Mesothelial cell of epicardium (in vitro differentiated cells): ENCODE measurements around the gene COPS7A. TPM values are rescaled to one million over a fixed set of nuclear protein-coding genes. Genes with fewer than 3 reads are reported as not detected.

Experiments used
- DNase-seq, 2 experiments: peaks; one replicate each; pipeline ENCODE4 v3.0.0; 2021; ENCODE audit warnings: low spot score in 2 of 2; ENCODE audit not compliant: unreplicated experiment in 2 of 2
- H3K27ac Mint-ChIP-seq: 2 replicates; pipeline ENCODE4 v1.8.0; 2021; ENCODE audit warnings: mixed read lengths
- H3K27me3 Mint-ChIP-seq: 2 replicates; pipeline ENCODE4 v1.8.0; 2021; ENCODE audit warnings: low read depth, mixed read lengths
- H3K36me3 Mint-ChIP-seq: 2 replicates; pipeline ENCODE4 v1.8.0; 2021; ENCODE audit warnings: mixed read lengths
- H3K4me1 Mint-ChIP-seq: 2 replicates; pipeline ENCODE4 v1.8.0; 2021; ENCODE audit warnings: mixed read lengths
- H3K4me3 Mint-ChIP-seq: 2 replicates; pipeline ENCODE4 v1.8.0; 2021; ENCODE audit warnings: mild to moderate bottlenecking, moderate library complexity, mixed read lengths
- H3K9me3 Mint-ChIP-seq: 2 replicates; pipeline ENCODE4 v1.8.0; 2021; ENCODE audit warnings: mixed read lengths
- total RNA-seq: library from RNA; stranded (reverse); gene quantifications from 3 replicates; pipeline ENCODE4 v1.2.1, GENCODE V29; 2021
- TF ChIP-seq, protein P1 (sequence below): fragments of 200-600 bp; sonication (generic); IDR thresholded peaks from one replicate; pipeline ENCODE4 v1.5.0; 2021; ENCODE audit warnings: antibody characterized with exemption; ENCODE audit not compliant: unreplicated experiment

The COPS7A gene
- total RNA-seq, 1 donor from 2014 or later, result 37.6 TPM

- DNase-seq, result no peak
- H3K9me3 Mint-ChIP-seq, result peaks cover 3% of the 10 kb centered on the region
- H3K36me3 Mint-ChIP-seq, result no peaks in the 10 kb centered on the region
- TF ChIP-seq, protein P1, sequence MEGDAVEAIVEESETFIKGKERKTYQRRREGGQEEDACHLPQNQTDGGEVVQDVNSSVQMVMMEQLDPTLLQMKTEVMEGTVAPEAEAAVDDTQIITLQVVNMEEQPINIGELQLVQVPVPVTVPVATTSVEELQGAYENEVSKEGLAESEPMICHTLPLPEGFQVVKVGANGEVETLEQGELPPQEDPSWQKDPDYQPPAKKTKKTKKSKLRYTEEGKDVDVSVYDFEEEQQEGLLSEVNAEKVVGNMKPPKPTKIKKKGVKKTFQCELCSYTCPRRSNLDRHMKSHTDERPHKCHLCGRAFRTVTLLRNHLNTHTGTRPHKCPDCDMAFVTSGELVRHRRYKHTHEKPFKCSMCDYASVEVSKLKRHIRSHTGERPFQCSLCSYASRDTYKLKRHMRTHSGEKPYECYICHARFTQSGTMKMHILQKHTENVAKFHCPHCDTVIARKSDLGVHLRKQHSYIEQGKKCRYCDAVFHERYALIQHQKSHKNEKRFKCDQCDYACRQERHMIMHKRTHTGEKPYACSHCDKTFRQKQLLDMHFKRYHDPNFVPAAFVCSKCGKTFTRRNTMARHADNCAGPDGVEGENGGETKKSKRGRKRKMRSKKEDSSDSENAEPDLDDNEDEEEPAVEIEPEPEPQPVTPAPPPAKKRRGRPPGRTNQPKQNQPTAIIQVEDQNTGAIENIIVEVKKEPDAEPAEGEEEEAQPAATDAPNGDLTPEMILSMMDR, result no peak
- H3K4me3 Mint-ChIP-seq, result peak overlapping the region; percentile 63
- peaks cover 55% of the 10 kb centered on the region for H3K4me1 Mint-ChIP-seq
- H3K27me3 Mint-ChIP-seq, result no peaks in the 10 kb centered on the region
- peak overlapping the region; percentile 90 for H3K27ac Mint-ChIP-seq
These were observed 41.3 kb downstream of the COPS7A start for GRCh38 chr12:6765048-6765633.

- peak; percentile 80 to 85 for DNase-seq
- peak within 1 kb of the TSS; percentile 90 for H3K27ac Mint-ChIP-seq
- TF ChIP-seq, protein P1, result no peak
- no peaks in the 10 kb centered on the region for H3K27me3 Mint-ChIP-seq
- H3K9me3 Mint-ChIP-seq, result peaks cover 3% of the 10 kb centered on the region
- peaks cover 3% of the 10 kb centered on the region for H3K36me3 Mint-ChIP-seq
- peak within 1 kb of the TSS; percentile 92 for H3K4me3 Mint-ChIP-seq
- H3K4me1 Mint-ChIP-seq, result peaks cover 55% of the 10 kb centered on the region
These were observed 42.1 kb downstream of the COPS7A start, which contains the start of gene PTMS for GRCh38 chr12:6765634-6766581. PTMS (plus strand) TSS chr12:6766363; CDS start chr12:6766706, 343 bp downstream.

DNA sequence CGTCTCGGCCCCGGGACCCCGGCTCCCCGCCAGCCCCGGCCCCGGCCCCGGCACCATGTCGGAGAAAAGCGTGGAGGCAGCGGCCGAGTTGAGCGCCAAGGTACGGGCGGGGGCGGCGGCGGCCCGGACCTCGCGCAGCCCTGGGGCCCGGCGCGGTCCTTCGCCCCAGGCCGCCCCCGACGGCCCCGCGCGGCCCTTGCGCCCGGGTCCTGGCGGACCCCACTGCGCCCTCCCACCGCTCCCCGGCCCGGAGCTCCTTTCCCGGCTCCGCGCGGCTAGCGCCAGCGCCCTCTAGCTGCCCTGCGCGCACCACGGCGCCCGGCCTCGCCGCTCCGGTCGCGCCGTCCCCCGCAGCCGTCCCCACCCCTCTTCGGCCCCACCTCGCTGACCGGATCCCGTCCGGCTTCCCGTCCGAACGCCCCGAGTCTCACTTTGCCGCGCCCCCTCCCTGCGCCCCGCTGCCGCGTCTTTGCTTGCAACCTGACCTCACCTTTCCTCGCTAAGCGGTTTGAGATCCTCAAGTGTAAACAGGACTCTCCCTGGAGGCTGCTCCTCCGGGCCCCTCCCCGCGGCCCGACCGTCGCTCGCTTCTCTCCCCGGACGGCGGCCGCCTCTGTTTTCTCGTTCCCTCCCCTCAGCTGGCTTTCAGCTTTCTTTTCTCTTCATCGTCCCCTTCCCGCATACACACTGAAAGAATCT lies 43.0 kb downstream of the COPS7A start:
- TF ChIP-seq, protein P1, result peak; percentile 35
- Mint-ChIP-seq H3K36me3 (peaks cover 10% of the 10 kb centered on the region), H3K4me1 (peaks cover 55% of the 10 kb centered on the region), H3K27ac (peak overlapping the region; percentile 87), H3K27me3 (peaks cover 4% of the 10 kb centered on the region), H3K4me3 (peak overlapping the region; percentile 92), H3K9me3 (peaks cover 3% of the 10 kb centered on the region)
- DNase-seq, result peak; percentile 61 to 80

DNA sequence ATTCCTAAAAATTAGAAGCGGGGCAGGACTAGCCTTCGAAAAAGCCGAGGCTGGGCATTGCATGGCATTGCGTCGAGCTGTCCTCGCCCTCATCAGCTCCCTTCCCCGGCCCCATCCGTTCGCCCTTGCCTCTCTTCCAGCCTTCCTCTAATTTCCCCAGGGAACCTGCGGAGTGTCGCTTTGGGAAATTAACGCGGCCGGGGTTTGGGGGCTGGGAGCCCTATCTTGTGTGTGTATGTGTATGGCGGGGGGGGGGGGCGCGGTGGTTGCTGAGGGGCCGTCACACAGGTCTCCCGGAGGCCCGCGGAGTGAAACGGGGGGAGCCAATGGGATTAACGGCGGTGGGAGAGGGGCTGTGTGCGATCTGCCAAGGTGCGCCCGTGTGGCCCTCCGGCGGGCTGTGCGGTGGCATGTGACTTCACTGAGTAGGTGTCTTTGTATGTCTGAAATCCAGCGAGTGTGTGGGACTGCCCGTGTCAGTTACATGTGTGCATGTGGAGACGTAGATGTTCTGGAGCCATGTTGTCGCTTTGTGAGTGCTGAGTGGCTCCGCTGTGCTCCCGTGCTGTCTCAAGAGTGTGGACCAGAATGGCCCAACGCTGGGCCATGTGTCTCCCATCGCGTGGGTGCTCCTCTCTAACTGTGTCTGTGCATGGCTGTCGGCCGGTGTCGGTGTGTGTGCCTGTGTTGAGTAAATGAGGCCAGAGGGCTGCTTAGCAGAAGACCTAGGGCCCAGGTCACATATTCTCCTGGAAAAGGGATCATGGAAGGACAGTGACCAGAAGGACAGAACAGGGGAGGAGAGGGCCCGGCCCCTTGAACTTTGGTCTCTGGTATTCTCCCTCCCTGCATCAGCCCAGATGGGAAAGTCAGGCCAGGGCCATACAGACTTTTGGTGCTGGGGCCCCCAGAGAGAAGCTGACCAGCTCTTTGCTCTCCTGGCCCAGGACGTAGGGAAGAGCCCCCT lies 43.8 kb downstream of the COPS7A start:
- Mint-ChIP-seq H3K4me3 (peak overlapping the region; percentile 92), H3K27me3 (peaks cover 9% of the 10 kb centered on the region), H3K9me3 (no peaks in the 10 kb centered on the region), H3K4me1 (peaks cover 49% of the 10 kb centered on the region), H3K27ac (peak overlapping the region; percentile 87), H3K36me3 (peaks cover 13% of the 10 kb centered on the region)
- TF ChIP-seq, protein P1, result no peak
- DNase-seq, result no peak
